HT1080 (cell line): ENCODE data around the gene SH3BGRL2. TPM values are rescaled to one million over a fixed set of nuclear protein-coding genes. Genes with fewer than 3 reads are reported as not detected.

Experiments used
- DNase-seq: peaks from one replicate; pipeline ENCODE4 v3.0.0-alpha.2; 2015; ENCODE audit warnings: low read depth
- polyA plus RNA-seq, 2 experiments: library from polyadenylated mRNA; depleted of rRNA; stranded (reverse); fragments of >200 nt; gene quantifications; 2 replicates each; pipeline ENCODE4 v1.2.3, GENCODE V29; 2015
- total RNA-seq: library from RNA; depleted of rRNA; stranded (reverse); fragments of >200 nt; shearing (Covaris generic); gene quantifications from 2 replicates; pipeline ENCODE4 v1.2.3, GENCODE V29; 2014; rRNA removed

Gene SH3BGRL2
- total RNA-seq, result 4.8 and 6.3 TPM in 2 replicates
- 10.8 and 14.0 TPM in 2 replicates for polyA plus RNA-seq (2015; cell fraction: cytosol; rRNA removed)
- 6.1 and 7.2 TPM in 2 replicates for polyA plus RNA-seq (2015; cell fraction: nucleus; rRNA removed)

GRCh38 chr6:79630883-79631692 lies at the start of gene SH3BGRL2:
SH3BGRL2 (plus strand) TSS chr6:79631329; CDS start chr6:79631462, 133 bp downstream.
- DNase-seq, result peak; percentile 78

GRCh38 chr6:79584332-79584731 lies 46.8 kb upstream of the SH3BGRL2 start:
- no peak for DNase-seq

- DNase-seq, result peak; percentile 27
Observed at GRCh38 chr6:79586548-79586947, 44.6 kb upstream of the SH3BGRL2 start.

GRCh38 chr6:79589701-79590100 lies 41.4 kb upstream of the SH3BGRL2 start:
- no peak for DNase-seq

- DNase-seq, result no peak
Observed at GRCh38 chr6:79597155-79597554, 34.0 kb upstream of the SH3BGRL2 start.

GRCh38 chr6:79598012-79598411 lies 33.1 kb upstream of the SH3BGRL2 start:
- DNase-seq, result no peak

GRCh38 chr6:79599725-79600259 lies 31.3 kb upstream of the SH3BGRL2 start:
- DNase-seq, result no peak

GRCh38 chr6:79600313-79600712 lies 30.8 kb upstream of the SH3BGRL2 start:
- DNase-seq, result no peak

- DNase-seq, result peak; percentile 37
Observed at GRCh38 chr6:79600812-79601609, 30.1 kb upstream of the SH3BGRL2 start.

- DNase-seq, result no peak
Observed at GRCh38 chr6:79602859-79603258, 28.3 kb upstream of the SH3BGRL2 start.

- peak; percentile 25 for DNase-seq
Observed at GRCh38 chr6:79604583-79605037, 26.5 kb upstream of the SH3BGRL2 start.

GRCh38 chr6:79605061-79605460 lies 26.1 kb upstream of the SH3BGRL2 start:
- DNase-seq, result no peak

- DNase-seq, result no peak
Observed at GRCh38 chr6:79605968-79606764, 25.0 kb upstream of the SH3BGRL2 start.

- no peak for DNase-seq
Observed at GRCh38 chr6:79607000-79607399, 24.1 kb upstream of the SH3BGRL2 start.

- DNase-seq, result no peak
Observed at GRCh38 chr6:79608334-79609224, 22.6 kb upstream of the SH3BGRL2 start.

GRCh38 chr6:79609225-79609595 lies 21.9 kb upstream of the SH3BGRL2 start:
- DNase-seq, result no peak

- DNase-seq, result no peak
Observed at GRCh38 chr6:79610306-79611009, 20.7 kb upstream of the SH3BGRL2 start.

- DNase-seq, result no peak
Observed at GRCh38 chr6:79612457-79612856, 18.7 kb upstream of the SH3BGRL2 start.

GRCh38 chr6:79612918-79613317 lies 18.2 kb upstream of the SH3BGRL2 start:
- DNase-seq, result no peak
